Esophagus muscularis mucosa (tissue), 4 donors: ENCODE results near the gene NAV2. TPM values are rescaled to one million over a fixed set of nuclear protein-coding genes. Genes with fewer than 3 reads are reported as not detected.

Experiments used
- DNase-seq: peaks from one replicate; pipeline ENCODE4 v3.0.0-alpha.2; 2017; ENCODE audit errors: extremely low spot score
- H3K27ac ChIP-seq, 4 donors: fragments of 200-600 bp; sonication (generic); replicated peaks in 1 of 4; 1 replicate in 3 of 4; 2 replicates in 1 of 4; pipeline ENCODE4 v1.5.1; 2016 to 2019; ENCODE audit warnings: mild to moderate bottlenecking in 1 of 4
- H3K27me3 ChIP-seq, 4 donors: fragments of 200-600 bp; sonication (generic); one replicate each; pipeline versions ENCODE4 v1.5.1 to v1.6.0; 2016 to 2019
- H3K36me3 ChIP-seq, 4 donors: fragments of 200-600 bp; sonication (generic); one replicate each; pipeline ENCODE4 v1.5.1; 2016 to 2019
- H3K4me1 ChIP-seq, 4 donors: fragments of 200-600 bp; sonication (generic); one replicate each; pipeline ENCODE4 v1.5.1; 2016 to 2019
- H3K4me3 ChIP-seq, 4 donors: fragments of 200-600 bp; sonication (generic); 1 replicate in 2 of 4; 2 replicates in 2 of 4; pipeline ENCODE4 v1.5.1; 2016 to 2019; ENCODE audit warnings: mild to moderate bottlenecking in 4 of 4, moderate library complexity in 1 of 4
- H3K9me3 ChIP-seq, 4 donors: fragments of 200-600 bp; sonication (generic); 1 replicate in 3 of 4; 2 replicates in 1 of 4; pipeline ENCODE4 v1.5.1; 2016 to 2019
- EP300 ChIP-seq: sonication (generic); formaldehyde crosslinking; IDR thresholded peaks from one replicate; pipeline ENCODE4 v1.6.1; 2017; ENCODE audit warnings: antibody characterized with exemption
- POLR2A ChIP-seq: fragments of 450-650 bp; IDR thresholded peaks from one replicate; pipeline ENCODE4 v1.6.1; 2017; ENCODE audit warnings: antibody characterized with exemption, moderate library complexity, mild to moderate bottlenecking, low read depth
- POLR2AphosphoS5 ChIP-seq, 2 donors: sonication (generic); formaldehyde crosslinking; IDR thresholded peaks; one replicate each; pipeline ENCODE4 v1.6.1; 2017; ENCODE audit warnings: antibody characterized with exemption in 2 of 2
- WGBS: methylation state at CpG from one replicate; pipeline ENCODE4 v1.1.5; 2018; 5-methylcytosine and 5-hydroxymethylcytosine counted together
- intact Hi-C: fragments of 100-400 bp; cut with DNase I; formaldehyde crosslinking; loops from one replicate; pipeline ENCODE4 v1.15.1; 2023
- total RNA-seq, 4 donors: library from RNA; depleted of rRNA; stranded (reverse); fragments of >200 nt; gene quantifications; one replicate each; pipeline versions ENCODE4 v1.1.0 to v1.2.1, GENCODE V29; 2016
- TF ChIP-seq, protein P1 (sequence below), 3 experiments: fragments of 200-600 bp in 2 of 3; fragments of 450-650 bp in 1 of 3; sonication (generic) in 2 of 3; IDR thresholded peaks; one replicate each; pipeline ENCODE4 v1.5.1; 2017 to 2019; ENCODE audit warnings: antibody characterized with exemption in 3 of 3, mild to moderate bottlenecking in 2 of 3, moderate library complexity in 1 of 3

Gene NAV2
- total RNA-seq, 4 donors from 2014 or later: 21.9 to 57.0 (median 37.5) TPM

DNA sequence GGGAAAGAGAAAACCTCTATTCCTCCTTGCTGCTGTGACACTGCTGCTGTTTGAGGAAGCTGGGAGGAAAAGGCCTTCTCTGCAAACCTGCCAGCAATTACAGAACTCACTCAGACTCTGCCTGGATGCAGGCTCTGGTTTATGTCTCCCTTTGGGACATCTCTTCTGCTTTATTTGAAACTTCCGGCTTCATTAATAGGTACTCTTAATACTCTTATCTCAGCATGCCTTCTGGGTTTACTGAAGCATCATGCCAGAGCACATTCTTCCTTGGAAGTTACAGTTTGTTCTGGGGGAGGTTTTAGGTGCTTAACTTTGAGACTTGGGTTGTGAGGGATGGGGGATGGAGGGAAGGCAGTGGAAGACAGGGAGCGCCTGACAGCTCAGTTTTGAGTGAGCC, 79.9 kb downstream of the NAV2 start:
- H3K27ac ChIP-seq: no peak overlapping the region
- intact Hi-C loops: no loop called here
- no peak for DNase-seq
- H3K36me3 ChIP-seq: peaks cover 0 to 3% (median 0%) of the 10 kb centered on the region in 4 donors
- H3K4me1 ChIP-seq: peaks cover 40 to 54% (median 45%) of the 10 kb centered on the region in 4 donors
- no peak overlapping the region for H3K4me3 ChIP-seq
- no peaks in the 10 kb centered on the region for H3K27me3 ChIP-seq
- H3K9me3 ChIP-seq: no peaks in the 10 kb centered on the region
- TF ChIP-seq, protein P1, sequence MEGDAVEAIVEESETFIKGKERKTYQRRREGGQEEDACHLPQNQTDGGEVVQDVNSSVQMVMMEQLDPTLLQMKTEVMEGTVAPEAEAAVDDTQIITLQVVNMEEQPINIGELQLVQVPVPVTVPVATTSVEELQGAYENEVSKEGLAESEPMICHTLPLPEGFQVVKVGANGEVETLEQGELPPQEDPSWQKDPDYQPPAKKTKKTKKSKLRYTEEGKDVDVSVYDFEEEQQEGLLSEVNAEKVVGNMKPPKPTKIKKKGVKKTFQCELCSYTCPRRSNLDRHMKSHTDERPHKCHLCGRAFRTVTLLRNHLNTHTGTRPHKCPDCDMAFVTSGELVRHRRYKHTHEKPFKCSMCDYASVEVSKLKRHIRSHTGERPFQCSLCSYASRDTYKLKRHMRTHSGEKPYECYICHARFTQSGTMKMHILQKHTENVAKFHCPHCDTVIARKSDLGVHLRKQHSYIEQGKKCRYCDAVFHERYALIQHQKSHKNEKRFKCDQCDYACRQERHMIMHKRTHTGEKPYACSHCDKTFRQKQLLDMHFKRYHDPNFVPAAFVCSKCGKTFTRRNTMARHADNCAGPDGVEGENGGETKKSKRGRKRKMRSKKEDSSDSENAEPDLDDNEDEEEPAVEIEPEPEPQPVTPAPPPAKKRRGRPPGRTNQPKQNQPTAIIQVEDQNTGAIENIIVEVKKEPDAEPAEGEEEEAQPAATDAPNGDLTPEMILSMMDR (IDR thresholded peaks at IDR 0.05): no peak
- TF ChIP-seq POLR2AphosphoS5 (IDR thresholded peaks at IDR 0.05) (peak in 1 of 2 donors; percentile 29), POLR2A (no peak), EP300 (no peak)
- WGBS: 59% methylated on average over 2 of the region's 2 CpGs

DNA sequence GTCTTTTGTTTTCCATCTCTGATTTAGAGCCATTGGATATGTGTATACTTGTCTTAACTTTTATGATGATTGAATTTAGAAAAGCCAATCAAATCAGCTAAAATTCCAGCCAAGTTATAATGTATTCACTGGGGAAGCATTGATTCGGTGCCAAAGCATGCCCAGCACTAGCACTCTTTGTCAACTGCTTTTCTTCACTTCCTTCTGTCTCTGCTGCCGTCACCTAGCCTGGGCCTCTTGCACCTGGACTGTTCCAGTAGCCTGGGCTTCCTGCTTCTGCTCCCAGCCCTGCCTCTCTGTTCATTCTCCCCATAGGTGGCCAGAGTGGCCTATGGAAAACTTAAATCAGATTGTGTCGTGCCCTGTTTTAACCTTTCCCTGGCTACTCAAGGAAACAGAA, 80.7 kb downstream of the NAV2 start:
- no peak for TF ChIP-seq POLR2A
- TF ChIP-seq, protein P1 (IDR thresholded peaks at IDR 0.05): no peak
- no peak for TF ChIP-seq EP300
- TF ChIP-seq POLR2AphosphoS5 (IDR thresholded peaks at IDR 0.05): no peak
- DNase-seq: no peak
- peaks cover 0 to 3% (median 0%) of the 10 kb centered on the region in 4 donors for H3K36me3 ChIP-seq
- 59% methylated on average over 3 of the region's 3 CpGs for WGBS
- H3K27me3 ChIP-seq: no peaks in the 10 kb centered on the region
- intact Hi-C loops: no loop called here
- no peak overlapping the region for H3K4me3 ChIP-seq
- peaks cover 40 to 61% (median 45%) of the 10 kb centered on the region in 4 donors for H3K4me1 ChIP-seq
- no peak overlapping the region for H3K27ac ChIP-seq
- H3K9me3 ChIP-seq: no peaks in the 10 kb centered on the region

DNA sequence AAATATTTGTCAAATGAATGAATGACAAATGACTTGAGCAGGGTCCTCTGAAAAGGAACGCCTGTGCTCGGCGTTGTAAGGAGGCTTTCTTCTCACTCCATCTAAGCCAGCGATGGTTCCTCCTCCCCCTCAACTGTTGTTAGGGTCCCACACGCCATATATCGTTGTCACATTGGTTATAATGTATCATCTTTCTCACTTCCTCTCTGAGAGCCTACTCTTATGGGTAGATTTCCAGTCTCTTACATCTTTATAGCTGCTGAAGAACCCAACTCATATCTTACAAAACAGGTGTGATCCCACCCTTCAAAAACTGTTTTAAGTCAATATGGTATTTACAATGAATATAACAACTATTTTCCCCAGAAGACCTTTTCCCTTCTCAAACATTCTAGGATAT, 81.5 kb downstream of the NAV2 start:
- no peak for TF ChIP-seq POLR2AphosphoS5 (IDR thresholded peaks at IDR 0.05)
- TF ChIP-seq, protein P1 (IDR thresholded peaks at IDR 0.05): no peak
- no peak for TF ChIP-seq EP300
- no peak for TF ChIP-seq POLR2A
- DNase-seq: no peak
- intact Hi-C loops: no loop called here
- Histone ChIP-seq H3K27me3 (no peaks in the 10 kb centered on the region), H3K27ac (no peak overlapping the region), H3K4me1 (peaks cover 35 to 60% (median 43%) of the 10 kb centered on the region in 4 donors), H3K9me3 (no peaks in the 10 kb centered on the region), H3K4me3 (no peak overlapping the region), H3K36me3 (peaks cover 0 to 3% (median 0%) of the 10 kb centered on the region in 4 donors)
- WGBS: 95% methylated on average over 6 of the region's 6 CpGs

DNA sequence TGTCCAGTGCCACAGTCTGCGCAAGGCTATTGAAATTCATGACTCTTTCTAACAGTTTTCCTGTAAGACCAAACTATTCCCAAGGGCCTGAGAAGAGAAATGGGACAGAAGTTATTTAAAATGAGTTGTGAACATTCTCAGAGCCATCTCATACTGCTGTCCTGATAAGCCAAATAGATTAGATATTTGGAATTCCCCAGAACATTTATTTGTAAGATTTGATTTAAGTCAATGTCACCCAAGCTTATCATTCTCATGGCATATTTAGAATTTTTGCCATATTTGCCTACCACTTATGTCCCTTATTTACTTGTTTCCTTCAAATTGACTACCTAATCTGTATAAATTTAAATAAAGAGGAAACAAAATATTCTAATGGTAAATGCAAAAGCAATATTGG, 82.4 kb downstream of the NAV2 start:
- 100% methylated on average over 1 of the region's 1 CpG for WGBS
- Histone ChIP-seq H3K36me3 (peaks cover 0 to 3% (median 0%) of the 10 kb centered on the region in 4 donors), H3K9me3 (no peaks in the 10 kb centered on the region), H3K4me3 (no peak overlapping the region), H3K27me3 (no peaks in the 10 kb centered on the region), H3K27ac (no peak overlapping the region), H3K4me1 (peaks cover 26 to 59% (median 42%) of the 10 kb centered on the region in 4 donors)
- TF ChIP-seq POLR2A (no peak), POLR2AphosphoS5 (IDR thresholded peaks at IDR 0.05) (no peak), EP300 (no peak)
- TF ChIP-seq, protein P1 (IDR thresholded peaks at IDR 0.05): no peak
- DNase-seq: no peak
- intact Hi-C loops: no loop called here

DNA sequence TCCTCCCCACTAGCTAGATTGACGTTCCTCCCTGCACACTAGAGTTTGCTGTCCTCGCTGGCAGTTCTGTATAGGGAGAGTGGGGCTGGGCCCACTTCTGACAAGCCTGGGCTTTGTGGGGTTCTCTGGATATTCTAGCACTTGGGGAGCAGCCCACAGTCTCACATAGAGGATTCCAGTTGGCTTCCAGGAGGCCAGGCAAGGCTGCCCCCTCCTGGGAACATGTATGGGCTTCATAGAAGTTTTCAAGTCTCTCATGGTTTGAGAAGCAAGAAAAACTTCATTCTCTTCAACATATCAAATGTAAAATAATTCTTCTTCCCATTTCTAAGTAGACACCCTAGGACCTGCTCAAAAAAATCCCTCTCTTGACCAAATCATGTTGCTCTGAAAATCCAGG, 87.5 kb downstream of the NAV2 start:
- no peaks in the 10 kb centered on the region for H3K36me3 ChIP-seq
- no peak overlapping the region for H3K27ac ChIP-seq
- no peaks in the 10 kb centered on the region for H3K9me3 ChIP-seq
- WGBS: 90% methylated on average over 2 of the region's 2 CpGs
- H3K4me1 ChIP-seq: peaks cover 19 to 69% (median 44%) of the 10 kb centered on the region in 4 donors
- DNase-seq: no peak
- no peak overlapping the region for H3K4me3 ChIP-seq
- H3K27me3 ChIP-seq: no peaks in the 10 kb centered on the region
- intact Hi-C loops: no loop called here
- TF ChIP-seq, protein P1 (IDR thresholded peaks at IDR 0.05): peak in 1 of 3 experiments; percentile 9
- no peak for TF ChIP-seq POLR2AphosphoS5 (IDR thresholded peaks at IDR 0.05)
